Muscle of arm (tissue), 12 donors: ENCODE measurements around the gene MCC. TPM values are rescaled to one million over a fixed set of nuclear protein-coding genes. Genes with fewer than 3 reads are reported as not detected.
A peak's percentile ranks its signal among the peaks of the same experiment; 100 is the strongest.
"Not testable (repeated sequence)": the region's sequence is repeated elsewhere in the genome, so short reads cannot be mapped to it uniquely, and the experiment has no call there.

Source experiments
- DNase-seq: peaks from one replicate; pipeline ENCODE4 v3.0.0-alpha.2; 2013
- polyA plus RNA-seq, 12 donors: library from polyadenylated mRNA; unstranded; fragments of 120-200 nt; gene quantifications; one replicate each; pipeline ENCODE4 v1.2.1, GENCODE V29; 2013; ENCODE audit not compliant: insufficient read length in 12 of 12

MCC gene
- polyA plus RNA-seq, 12 donors, result 13.8 to 23.3 (median 19.2) TPM; not detected in 1

DNA sequence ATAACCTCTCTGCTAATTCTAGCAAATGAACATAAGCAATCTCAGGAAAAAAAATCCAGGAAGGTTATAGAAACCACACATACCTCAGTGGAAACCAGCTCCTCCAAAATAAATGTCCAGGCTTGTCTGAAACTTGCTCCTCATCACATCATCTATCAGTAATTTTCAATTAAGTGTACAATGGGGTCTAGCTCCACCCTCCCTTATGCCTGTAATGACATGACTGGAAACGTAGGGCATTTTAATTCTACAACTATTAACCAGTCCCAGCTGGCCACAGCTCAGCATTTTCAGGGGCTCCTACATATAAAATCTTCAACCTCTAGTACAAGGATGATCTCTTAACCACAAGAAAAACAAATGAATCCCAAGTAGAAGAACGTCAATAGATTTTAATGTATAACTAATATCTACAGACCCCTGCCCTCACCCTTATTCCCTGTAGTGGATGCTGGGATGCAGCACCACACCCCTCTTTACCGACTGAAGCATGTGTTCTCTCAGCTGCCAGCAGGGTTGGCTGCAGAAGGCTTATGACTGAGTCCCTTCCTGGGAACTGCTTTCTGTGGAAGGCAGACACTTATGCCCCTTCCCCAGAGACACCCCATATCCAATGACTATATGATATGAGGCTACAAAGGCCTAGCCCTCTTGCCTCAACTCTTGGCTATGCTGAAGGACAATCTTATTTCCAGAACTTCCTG is 60.2 kb downstream of the MCC start:
- DNase-seq, result no peak

DNA sequence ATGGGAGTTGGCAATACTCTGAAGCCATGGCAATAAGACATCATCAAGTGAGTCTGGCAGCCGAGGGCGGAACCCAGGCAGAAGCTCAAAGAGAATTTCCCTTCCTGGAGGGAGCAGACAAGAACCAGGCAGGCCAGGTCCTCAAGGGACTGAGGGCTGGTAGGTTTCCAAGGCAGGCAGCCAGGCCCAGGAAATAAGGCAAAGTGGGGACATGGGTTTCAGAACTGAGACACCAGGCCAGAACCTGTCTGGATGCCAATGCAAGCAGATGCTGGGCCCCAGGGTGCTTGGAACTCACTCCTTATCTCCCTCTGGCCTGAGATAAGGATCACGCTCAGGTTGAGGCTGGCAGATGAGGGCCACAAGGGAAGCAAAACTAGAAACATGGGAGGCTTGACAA is 62.3 kb downstream of the MCC start:
- no peak for DNase-seq

DNA sequence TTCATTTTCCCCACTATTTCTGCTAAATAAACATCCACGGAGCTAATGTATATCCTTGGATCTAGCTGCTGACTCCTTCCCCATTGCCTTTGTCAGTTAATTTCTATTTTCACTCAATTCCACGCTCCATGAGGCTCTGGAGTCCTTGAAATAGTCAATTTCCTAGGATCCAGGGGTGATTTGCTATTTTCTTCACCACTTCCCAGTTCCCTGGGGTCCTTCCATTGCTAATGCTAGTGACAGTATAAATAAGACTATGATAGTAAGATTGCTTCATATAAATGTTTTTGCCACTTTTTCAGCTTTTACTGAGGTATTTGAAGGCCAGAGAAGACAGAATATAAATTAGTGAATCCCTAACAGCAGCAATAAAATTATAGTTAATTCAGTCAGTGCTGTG is 66.6 kb downstream of the MCC start:
- DNase-seq, result no peak

DNA sequence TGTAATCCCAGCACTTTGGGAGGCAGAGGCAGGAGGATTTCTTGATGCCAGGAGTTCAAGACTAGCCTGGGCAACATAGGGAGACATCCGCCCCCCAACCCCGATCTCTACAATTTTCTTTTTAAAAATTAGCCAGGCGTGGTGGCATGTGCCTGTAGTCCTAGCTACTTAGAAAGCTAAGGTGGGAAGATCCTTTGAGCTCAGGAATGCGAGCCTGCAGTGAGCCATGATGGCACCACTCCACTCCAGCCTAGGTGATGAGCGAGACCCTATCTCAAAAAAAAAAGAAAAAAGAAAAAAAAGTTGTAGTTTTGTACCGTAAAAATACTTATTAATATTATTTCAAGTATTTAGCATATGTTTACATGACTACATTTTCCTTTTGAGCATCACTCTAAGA is 82.7 kb downstream of the MCC start:
- no peak for DNase-seq

DNA sequence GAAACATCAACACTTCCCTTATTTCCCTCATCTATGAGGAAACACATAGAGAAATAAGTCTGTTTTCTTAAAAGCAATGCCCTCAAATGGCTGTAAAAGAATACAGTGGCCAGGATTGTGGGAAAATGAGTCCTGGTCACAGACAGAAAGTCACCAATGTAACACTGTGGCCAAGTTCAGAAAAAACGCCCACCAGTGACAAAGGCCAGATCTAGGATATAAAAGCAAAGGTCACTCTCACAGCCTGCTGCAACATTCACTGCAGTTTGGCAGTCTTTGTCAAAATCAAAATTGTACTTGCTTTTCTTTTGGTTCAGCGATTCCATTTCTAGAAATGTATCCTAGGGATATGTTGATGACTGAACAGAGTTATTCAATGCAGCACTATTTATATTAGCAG is 84.0 kb downstream of the MCC start:
- no peak for DNase-seq

DNA sequence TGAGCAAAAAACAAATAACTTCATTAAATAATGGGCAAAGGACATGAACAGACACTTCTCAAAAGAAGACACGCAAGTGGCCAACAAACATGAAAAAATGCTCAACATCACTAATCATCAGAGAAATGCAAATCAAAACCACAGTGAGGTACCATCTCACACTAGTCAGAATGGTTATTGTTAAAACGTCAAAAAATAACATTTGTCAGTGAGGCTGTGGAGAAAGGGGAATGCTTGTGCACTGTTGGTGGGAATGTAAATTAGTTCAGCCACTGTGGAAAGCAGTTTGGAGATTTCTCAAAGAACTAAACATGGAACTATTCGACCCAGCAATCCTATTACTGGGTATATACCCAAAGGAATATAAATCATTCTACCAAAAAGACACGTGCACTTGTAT is 90.3 kb downstream of the MCC start:
- not testable (repeated sequence) for DNase-seq

DNA sequence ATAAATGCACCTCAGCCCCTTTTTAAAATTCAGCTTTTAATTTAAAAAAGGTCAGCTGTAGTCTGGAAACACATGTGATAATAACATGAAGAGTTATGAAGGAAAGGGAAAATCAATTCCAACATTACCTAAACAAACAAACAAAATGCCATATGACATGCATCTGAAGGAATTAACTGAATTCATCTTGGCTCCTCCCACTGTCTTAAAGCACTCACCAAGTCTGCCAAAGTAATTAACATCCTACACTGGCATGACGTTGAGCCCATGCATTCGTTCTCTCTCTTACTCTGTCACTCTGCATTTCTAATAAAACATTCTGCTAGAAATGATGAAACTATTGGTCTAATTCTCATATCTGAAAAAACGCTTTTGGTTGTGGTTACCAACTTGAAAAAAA is 91.2 kb downstream of the MCC start:
- no peak for DNase-seq

DNA sequence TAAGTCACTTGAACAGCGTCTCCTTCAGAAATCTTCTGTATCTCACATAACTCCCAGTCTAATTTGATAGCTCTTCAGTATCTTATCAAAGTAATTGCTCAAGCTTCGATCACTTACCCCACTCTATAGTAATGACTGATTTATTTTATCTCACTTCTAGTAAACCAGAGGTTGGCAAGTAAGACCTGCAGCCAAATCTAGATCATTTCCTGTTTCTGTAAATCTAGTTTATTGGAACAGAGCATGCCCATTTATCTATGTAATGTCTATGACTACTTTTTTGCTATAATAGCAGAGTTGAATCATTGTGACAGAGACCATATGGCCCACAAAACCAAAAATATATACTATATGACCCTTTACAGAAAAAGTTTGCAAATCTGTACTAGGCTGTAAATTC is 93.6 kb downstream of the MCC start:
- DNase-seq, result no peak

DNA sequence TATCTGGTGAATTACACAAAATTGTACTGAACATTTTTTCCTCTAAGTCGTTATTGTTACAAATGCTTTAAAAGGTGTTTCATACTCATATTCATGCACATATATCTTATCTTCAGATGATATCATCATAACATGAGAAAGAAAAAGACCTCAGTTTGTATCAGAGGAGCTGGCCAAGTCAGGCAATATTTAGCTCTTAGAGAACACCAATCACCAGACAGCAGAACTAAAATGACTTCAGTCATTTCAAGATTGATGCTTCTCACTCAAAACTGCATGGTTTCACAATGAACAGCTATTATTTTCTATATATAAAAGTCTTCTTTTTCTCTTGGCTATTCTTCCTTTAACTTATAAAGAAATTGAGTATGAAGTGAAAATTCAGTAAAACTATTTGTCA is 98.0 kb downstream of the MCC start:
- no peak for DNase-seq

DNA sequence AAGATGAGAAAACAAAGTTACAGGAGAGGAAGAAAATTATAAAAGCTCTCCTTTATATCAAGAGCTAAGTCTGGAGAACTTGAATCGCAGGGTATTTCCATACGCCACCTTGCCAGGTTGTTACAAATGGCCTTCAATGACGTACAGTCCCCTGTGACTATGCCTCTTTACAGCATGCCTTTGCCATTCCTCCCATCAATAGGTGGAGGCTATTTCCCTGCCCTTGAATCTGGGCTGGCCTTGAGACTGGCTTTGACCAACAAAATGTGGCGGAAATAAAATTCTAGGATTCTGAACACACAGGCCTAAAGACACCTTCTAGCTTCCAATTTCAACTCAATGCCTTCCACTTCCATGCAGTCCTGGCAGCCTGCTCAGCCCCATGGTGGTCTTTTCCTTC is 99.1 kb downstream of the MCC start:
- DNase-seq, result no peak

DNA sequence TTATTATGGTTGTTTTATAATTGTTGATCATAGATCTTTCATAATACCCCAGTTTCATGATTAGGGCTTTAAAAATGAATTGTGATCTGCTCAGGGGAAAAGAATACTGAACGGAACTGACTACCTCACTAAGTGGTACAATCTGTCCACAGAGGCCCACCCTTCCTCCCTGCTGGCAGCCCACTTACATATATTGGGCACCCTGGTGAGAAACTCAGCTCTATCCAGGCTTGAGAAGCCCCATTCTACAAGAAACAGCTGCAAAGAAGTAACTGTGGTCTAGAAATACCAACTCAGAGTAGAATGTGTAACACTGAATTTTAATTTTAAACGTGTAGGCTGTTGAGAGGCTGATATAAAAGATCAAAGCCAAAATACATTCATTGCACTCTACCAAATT is 100.4 kb downstream of the MCC start:
- DNase-seq, result no peak

DNA sequence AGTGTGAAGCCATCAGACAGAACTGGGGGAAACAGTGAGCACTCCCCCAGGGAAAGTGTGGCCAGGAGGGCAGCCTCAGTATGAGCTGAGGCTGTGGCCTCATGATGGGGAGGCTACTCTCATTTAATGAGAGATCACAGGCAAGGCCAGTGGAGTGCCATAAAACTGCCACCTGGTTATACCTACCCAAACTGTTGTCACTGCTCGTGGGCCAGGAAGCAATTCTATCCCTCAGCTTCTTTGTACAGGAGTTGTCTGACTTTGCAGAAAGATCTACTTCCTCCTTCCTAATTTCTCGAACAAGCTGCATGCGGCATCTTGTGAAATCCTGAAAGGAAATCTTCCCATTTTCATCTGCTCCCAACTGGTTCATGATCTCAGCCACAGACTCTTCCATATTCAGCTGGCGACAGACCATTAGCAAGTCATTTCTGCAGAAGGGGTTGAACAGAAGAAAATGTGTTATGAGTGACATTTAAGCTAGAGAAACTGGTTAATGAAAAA is 103.4 kb downstream of the MCC start:
- DNase-seq, result no peak

DNA sequence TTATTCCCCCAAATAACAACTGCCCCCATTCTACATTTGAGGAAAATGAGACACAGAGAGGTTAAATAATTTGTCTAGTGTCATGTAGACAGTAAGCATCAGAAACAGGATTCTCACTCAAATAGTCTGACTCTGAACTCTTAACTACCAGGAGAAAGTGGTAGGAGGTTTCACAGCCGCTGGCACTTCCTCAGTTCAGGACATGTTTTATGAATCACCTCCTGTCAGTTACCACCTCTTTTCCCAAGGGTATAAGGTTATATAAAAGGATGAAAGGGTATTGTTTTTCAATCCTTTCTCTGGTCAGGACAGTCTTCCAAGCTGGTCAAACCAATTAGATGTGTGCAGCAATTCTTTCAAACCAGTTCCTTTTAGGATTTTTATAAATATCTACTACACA is 105.5 kb downstream of the MCC start:
- DNase-seq, result no peak

DNA sequence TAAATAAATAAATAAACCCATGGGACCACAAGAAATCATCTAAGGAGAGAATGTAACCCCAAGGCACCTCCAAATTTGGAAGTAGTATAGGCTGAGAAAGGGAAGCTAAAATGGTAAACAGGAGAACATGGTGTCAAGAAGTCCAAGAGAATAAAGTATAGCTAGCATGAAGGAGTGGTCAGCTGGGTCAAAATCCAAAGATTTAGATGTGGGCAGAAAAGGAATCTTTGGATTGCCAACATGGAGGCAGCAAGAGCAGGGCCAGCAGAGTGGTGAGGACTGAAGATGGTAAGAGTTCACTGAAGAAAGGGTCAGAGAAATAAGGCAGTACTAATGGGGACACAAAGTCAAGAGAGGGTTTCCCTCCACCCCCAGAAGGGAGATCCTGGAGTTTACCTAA is 106.5 kb downstream of the MCC start:
- no peak for DNase-seq

DNA sequence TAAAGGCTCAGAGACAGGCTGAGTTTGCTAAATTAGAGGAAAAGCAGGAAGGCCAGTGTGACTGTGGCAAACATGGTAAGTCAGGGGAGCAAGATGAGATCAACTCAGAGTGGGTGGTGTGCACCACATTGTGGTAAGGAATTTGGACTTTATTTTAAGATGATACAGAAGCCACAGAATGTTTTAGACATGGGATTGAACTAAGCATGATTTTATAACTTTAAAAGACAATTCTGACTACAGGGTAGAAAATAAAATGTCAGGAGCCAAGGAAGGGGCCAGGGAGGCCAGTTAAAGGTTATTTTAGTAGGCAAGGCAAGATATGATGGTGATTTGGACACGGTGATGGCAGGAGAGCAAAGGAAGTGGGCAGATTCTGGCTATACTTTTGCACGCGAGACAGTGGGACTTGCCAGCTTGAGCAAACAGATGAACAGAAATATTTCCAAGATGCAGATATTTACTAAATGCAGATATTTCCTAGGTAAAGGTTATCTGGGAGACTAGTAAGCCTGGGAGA is 107.4 kb downstream of the MCC start:
- no peak for DNase-seq

DNA sequence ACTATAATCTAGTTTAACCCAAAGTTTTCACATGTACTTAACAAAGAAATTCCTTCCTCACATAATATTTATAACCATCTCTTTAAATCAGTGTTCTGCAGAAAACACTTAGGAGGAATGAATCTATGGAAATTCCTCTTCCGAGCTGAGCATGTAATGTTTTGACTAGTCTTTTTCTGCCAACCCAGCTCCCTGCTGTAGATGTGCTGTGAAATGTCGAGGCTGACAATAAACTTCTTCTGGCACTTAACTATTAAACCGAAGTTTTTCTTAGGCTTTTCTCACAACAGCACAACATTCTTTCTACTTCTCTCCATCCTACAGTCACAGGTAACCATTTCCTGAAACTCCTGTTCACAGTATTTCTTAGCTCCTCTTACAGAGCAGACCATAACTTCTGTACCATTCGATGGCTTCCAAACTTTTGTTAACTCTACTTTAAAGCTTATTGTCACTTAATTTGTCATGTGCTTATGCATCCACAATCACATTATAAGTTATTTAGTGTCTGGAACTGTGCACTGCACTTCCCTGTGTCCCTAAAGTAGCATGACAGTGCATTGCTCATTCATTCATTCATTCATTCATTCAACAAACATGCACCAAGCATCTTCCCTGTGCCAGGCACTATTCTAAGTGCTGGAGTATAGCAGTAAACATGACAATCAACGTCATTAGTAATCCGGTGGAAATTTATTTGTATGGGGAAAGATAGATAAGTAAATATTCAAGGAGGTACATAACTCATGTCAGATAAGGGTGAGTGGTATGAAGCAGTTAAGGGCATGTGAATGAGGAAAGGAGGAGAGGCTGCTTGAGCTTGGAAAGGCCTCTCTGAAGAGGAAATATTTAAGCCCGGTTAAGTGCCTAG is 108.1 kb downstream of the MCC start:
- DNase-seq, result no peak

DNA sequence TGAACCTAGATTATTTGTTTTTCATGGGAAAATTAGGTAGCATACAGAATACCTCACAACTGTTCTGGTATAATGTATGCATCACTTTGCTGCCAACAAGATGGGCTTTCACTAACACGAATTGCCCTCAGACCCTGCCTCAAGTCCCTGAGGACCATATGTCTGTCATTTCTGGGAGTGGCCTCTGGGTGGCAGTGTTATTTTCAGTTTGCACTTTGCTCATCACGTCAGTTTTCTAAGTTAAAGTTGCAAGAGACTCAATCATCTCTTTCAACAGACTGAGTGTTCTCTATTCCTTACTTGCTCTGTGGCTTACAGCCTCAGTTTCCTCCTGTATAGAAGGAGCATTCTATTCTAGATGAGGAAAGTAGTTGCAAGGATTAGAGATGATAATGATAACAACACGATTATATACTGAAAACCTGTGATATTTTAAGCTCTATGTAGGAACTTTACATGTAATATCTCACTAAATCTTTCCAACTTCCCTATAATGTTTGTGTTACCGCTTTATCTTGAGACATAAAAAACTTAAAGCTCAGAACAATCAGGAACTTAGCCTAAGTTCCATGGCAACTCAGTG is 109.2 kb downstream of the MCC start:
- DNase-seq, result peak; percentile 43

DNA sequence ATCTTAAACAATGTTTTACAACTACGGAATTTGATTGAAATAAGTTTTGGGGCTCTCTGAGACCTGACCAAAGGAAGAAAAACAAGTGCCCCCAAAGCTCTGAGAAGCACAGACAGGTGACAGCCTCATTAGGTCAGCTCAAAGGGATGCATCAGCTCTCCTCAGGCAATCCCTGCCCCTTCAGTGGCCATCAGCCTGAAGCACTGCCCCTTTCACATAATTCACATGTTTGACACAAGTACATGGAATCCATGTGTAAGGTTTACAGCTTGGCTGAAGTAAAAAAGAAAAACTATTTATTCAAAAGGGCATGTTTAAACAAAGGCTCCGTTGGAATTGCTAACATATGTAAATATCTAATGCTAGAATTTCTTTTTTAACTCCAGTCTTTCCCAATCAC is 109.7 kb downstream of the MCC start:
- DNase-seq, result no peak

DNA sequence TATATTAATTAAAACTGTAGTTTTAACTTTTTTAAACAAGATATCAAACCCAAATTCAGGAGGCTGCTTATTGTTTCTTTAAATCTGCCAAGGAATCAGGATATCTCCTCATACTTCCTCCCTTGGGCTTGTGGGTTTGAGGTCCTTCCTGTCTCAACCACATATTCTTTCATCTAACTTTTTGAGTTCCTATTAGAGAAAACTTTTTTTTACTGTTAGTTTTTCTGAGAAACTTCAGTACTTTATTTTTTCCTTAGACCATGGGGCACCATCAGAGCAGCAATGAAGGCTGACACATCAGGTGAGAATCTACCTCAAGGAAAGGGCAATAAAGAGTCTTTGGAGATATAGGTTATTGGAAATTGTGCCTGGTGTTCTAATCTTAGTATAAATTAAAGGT is 110.2 kb downstream of the MCC start:
- no peak for DNase-seq

DNA sequence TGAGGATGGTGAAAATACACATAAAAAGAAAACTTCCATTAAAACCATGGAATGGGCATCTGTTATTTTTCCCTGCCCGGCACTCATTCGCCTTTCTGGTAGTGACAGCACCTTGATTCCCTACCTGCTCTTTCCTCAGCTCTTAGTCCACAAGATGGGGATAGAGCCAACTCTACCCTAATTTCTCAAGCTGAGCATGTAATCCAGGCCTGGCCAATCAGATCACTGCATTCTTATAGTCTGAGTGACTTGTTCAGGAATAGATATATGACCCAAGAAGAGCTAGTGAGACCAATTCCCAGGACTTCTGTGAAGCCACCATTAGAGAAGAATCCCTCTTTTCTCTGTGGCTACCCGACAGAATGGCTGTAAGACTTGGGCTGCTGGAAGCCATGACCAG is 111.6 kb downstream of the MCC start:
- no peak for DNase-seq

DNA sequence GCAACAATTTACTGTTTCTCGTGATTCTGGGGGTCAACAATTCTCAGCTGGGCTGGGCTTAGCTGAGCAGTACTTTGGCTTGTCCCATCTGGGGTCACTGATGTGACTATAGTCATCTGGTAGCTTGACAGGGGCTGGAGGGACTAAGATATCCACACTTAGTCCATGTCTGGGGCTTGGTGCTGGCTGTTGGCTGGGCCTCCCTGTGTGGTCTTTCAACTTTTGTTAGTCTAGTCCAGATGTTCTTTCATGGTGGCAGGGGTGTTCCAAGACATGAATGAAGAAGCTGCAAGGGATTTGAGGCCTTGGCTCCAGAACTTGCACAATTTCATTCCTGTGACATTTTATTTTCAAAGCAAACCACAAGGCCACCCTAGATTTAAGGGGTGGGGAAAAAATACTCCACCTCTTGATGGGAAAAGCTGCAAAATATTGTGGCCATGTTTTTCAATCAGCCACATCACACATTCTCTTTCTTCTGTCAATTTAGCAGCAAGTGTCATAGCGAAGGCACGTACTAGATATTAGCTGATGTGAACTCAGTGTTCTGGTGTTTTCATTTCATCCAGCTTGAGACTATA is 112.7 kb downstream of the MCC start:
- DNase-seq, result no peak

DNA sequence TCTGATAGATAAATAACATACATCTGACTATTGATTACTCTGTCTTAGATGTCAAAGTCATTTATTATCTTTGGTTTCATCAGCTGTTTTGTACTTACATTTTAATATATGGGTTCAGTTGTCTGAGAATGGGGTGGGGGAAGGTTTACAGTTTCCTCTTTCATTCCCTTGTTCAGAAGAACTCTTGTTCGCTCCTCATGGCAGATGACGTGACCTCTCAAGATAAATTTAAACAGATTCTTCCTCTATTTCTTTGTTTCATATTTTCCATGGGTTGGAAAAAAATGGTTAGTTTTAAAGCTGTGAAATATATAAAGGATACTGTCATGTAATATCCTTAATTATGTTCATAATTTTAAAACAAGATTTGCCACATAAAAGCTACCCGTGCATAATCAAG is 114.8 kb downstream of the MCC start:
- no peak for DNase-seq
